Retinal pigment epithelial cell (primary cell): Measurements from ENCODE around the gene H2BK1.

Source experiments
- DNase-seq: peaks from one replicate; pipeline ENCODE4 v3.0.0-alpha.2; 2010; ENCODE audit warnings: low read depth
- H3K4me3 ChIP-seq: 2 replicates; pipeline ENCODE4 v1.5.1; 2011; ENCODE audit warnings: mild to moderate bottlenecking, low read length, control low read depth, moderate library complexity
- CTCF ChIP-seq: conservative IDR thresholded peaks from 2 replicates; pipeline ENCODE4 v1.5.1; 2011; ENCODE audit warnings: low read depth, low read length, control low read depth, inconsistent platforms

Gene H2BK1

DNA sequence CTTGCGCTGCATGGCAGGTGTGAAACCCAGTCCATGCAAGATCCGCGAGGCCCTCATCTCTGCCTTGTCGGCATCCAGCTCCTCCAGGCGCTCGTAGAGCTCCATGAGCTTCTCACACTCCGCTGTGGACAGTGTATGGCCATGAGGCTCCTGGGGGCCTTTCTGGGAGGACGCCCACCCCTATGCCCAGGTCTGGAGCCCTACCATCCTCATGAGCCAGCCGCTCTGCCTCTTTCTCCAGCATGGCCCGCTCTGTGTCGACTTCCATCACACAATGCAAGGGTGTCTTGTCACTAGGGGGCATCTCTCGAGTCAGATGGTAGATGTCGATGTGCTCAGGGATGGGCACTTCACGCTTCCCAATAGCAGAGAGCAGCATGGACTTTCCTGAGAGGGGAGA, 13.4 kb upstream of the H2BK1 start:
- H3K4me3 ChIP-seq: no peak overlapping the region
- no peak for TF ChIP-seq CTCF
- no peak for DNase-seq

DNA sequence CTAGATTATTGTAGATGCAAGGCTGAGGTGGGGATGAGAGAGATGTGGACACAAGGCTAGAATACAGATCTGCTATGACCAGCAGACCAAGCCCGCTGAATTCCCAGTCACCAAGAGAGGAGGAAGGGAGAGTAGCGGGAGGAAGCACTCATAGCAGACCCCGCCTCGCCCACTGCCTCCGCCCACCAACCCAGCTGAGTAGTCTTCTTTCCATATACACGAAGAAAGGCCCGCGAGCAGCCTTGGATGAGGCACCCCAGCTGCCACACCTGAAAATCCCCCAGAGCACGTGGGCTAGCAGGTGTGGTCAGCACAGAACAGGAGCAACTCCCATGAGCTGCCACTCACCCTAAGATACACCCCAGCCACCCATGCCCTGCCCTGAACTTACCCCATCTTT, 7.9 kb upstream of the H2BK1 start:
- DNase-seq: no peak

GRCh38 chr7:151215396-151215795, 5.1 kb upstream of the H2BK1 start:
- no peak for TF ChIP-seq CTCF
- no peak for DNase-seq
- no peak overlapping the region for H3K4me3 ChIP-seq

More for the DNA sequence above, 7.9 kb upstream of the H2BK1 start:
- H3K4me3 ChIP-seq: no peak overlapping the region
- no peak for TF ChIP-seq CTCF

GRCh38 chr7:151213826-151214225, 3.5 kb upstream of the H2BK1 start:
- no peak for TF ChIP-seq CTCF
- H3K4me3 ChIP-seq: no peak overlapping the region
- no peak for DNase-seq

GRCh38 chr7:151212626-151213025, 2.3 kb upstream of the H2BK1 start:
- DNase-seq: no peak
- no peak for TF ChIP-seq CTCF
- H3K4me3 ChIP-seq: no peak overlapping the region

- DNase-seq: no peak
- H3K4me3 ChIP-seq: no peak overlapping the region
- TF ChIP-seq CTCF: no peak
Observed at GRCh38 chr7:151211155-151211772, 976 bp upstream of the H2BK1 start.

GRCh38 chr7:151209588-151209987, 700 bp downstream of the H2BK1 start:
- TF ChIP-seq CTCF: no peak
- DNase-seq: no peak
- no peak overlapping the region for H3K4me3 ChIP-seq
